ENCODE data around the gene SWSAP1.

- TF ChIP-seq CTCF (IDR thresholded peaks at IDR 0.05 in 2 of 3, conservative IDR thresholded peaks at IDR 0.05 in 1 of 3; ENCODE audit: insufficient read depth in 2 of 3, low read depth in 1 of 3, low read length in 3 of 3) (no peak), EZH2 (IDR thresholded peaks at IDR 0.05; ENCODE audit: borderline replicate concordance, low read depth, low read length) (no peak), ATF3 (IDR thresholded peaks at IDR 0.05) (no peak), ATF3 (CRISPR knock-in tag; conservative IDR thresholded peaks at IDR 0.05) (no peak), RFX5 (IDR thresholded peaks at IDR 0.05; ENCODE audit: low read depth, low read length) (no peak), PHB2 (IDR thresholded peaks at IDR 0.05; ENCODE audit: low read depth) (no peak), RFX7 (CRISPR knock-in tag; IDR thresholded peaks at IDR 0.05) (no peak), THAP7 (CRISPR knock-in tag; IDR thresholded peaks at IDR 0.05) (no peak), ZNF133 (CRISPR knock-in tag; IDR thresholded peaks at IDR 0.05) (no peak), SRF (CRISPR knock-in tag; IDR thresholded peaks at IDR 0.05) (no peak), FOS (IDR thresholded peaks at IDR 0.05; ENCODE audit: extremely low read depth, insufficient read length) (no peak), USF1 (CRISPR knock-in tag; IDR thresholded peaks at IDR 0.05) (no peak), SRSF1 (IDR thresholded peaks at IDR 0.05; ENCODE audit: low read depth, low read length) (no peak), E2F1 (CRISPR knock-in tag; IDR thresholded peaks at IDR 0.05) (no peak), POLR2A (conservative IDR thresholded peaks at IDR 0.05) (no peak)
These were observed 47.9 kb downstream of the SWSAP1 start for GRCh38 chr19:11422163-11423065.
